HFFc6 (cell line): ENCODE data around the gene CPLX3. TPM values are rescaled to one million over a fixed set of nuclear protein-coding genes. Genes with fewer than 3 reads are reported as not detected.

Experiments
- DNase-seq: peaks from one replicate; pipeline ENCODE4 v3.0.0-alpha.2; 2018
- H3K27ac Mint-ChIP-seq: 2 replicates; pipeline ENCODE4 v1.8.0; 2020; ENCODE audit warnings: mild to moderate bottlenecking, mixed read lengths
- H3K27me3 Mint-ChIP-seq: 2 replicates; pipeline ENCODE4 v1.8.0; 2021; ENCODE audit warnings: mild to moderate bottlenecking, moderate library complexity, mixed read lengths; ENCODE audit not compliant: insufficient read depth
- H3K36me3 Mint-ChIP-seq: 2 replicates; pipeline ENCODE4 v1.8.0; 2021; ENCODE audit warnings: low read depth, mixed read lengths
- H3K4me1 Mint-ChIP-seq: 2 replicates; pipeline ENCODE4 v1.8.0; 2020; ENCODE audit warnings: low read depth, mixed read lengths
- H3K4me3 Mint-ChIP-seq: 2 replicates; pipeline ENCODE4 v1.8.0; 2020; ENCODE audit warnings: mild to moderate bottlenecking, moderate library complexity, mixed read lengths
- H3K9me3 Mint-ChIP-seq: 2 replicates; pipeline ENCODE4 v1.8.0; 2020; ENCODE audit warnings: mild to moderate bottlenecking, mixed read lengths
- total RNA-seq, 6 experiments: library from RNA; stranded (reverse); fragmentation: NEBNext Ultra II Directional; extraction: Animal tissue kit (Norgen Biotek cat#: 25700); gene quantifications; 2 replicates in 1 of 6; 3 replicates in 5 of 6; pipeline ENCODE4 v1.2.3, GENCODE V29; 2021
- TF ChIP-seq, protein P1 (sequence below): fragments of 200-600 bp; sonication (generic); IDR thresholded peaks from 2 replicates; pipeline ENCODE4 v1.5.0; 2021; ENCODE audit warnings: antibody characterized with exemption, mild to moderate bottlenecking

Gene CPLX3
- total RNA-seq, 6 experiments from 2014 or later, result 0.09 TPM; not detected in 5

DNA sequence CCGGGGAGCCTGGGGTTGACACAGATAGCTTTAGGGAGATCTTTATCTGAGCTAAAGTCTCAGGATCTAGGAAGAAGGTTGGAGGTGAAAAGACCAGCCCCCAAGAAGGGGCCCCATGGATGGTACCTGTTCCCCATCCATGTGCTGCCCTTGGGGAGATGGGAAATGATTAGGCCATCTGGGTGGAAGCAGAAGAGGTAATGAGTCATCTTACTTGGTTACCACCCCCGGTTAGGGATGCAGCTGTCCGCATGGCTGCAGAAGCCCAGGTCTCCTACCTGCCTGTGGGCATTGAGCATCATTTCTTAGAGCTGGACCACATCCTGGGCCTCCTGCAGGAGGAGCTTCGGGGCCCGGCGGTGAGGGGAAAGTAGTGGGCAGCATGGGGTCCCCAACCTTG is 3.1 kb upstream of the CPLX3 start:
- peaks cover 8% of the 10 kb centered on the region for H3K4me1 Mint-ChIP-seq

GRCh38 chr15:74824976-74825375 is 1.5 kb upstream of the CPLX3 start:
- H3K9me3 Mint-ChIP-seq, result no peaks in the 10 kb centered on the region
- no peaks in the 10 kb centered on the region for H3K36me3 Mint-ChIP-seq
- TF ChIP-seq, protein P1, sequence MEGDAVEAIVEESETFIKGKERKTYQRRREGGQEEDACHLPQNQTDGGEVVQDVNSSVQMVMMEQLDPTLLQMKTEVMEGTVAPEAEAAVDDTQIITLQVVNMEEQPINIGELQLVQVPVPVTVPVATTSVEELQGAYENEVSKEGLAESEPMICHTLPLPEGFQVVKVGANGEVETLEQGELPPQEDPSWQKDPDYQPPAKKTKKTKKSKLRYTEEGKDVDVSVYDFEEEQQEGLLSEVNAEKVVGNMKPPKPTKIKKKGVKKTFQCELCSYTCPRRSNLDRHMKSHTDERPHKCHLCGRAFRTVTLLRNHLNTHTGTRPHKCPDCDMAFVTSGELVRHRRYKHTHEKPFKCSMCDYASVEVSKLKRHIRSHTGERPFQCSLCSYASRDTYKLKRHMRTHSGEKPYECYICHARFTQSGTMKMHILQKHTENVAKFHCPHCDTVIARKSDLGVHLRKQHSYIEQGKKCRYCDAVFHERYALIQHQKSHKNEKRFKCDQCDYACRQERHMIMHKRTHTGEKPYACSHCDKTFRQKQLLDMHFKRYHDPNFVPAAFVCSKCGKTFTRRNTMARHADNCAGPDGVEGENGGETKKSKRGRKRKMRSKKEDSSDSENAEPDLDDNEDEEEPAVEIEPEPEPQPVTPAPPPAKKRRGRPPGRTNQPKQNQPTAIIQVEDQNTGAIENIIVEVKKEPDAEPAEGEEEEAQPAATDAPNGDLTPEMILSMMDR, result no peak
- H3K27me3 Mint-ChIP-seq, result peaks cover 34% of the 10 kb centered on the region
- peaks cover 10% of the 10 kb centered on the region for H3K4me1 Mint-ChIP-seq
- no peak overlapping the region for H3K27ac Mint-ChIP-seq
- DNase-seq, result no peak
- H3K4me3 Mint-ChIP-seq, result no peak overlapping the region

More for the DNA sequence above, 3.1 kb upstream of the CPLX3 start:
- Mint-ChIP-seq H3K9me3 (no peaks in the 10 kb centered on the region), H3K36me3 (no peaks in the 10 kb centered on the region), H3K4me3 (no peak overlapping the region), H3K27ac (no peak overlapping the region), H3K27me3 (peaks cover 33% of the 10 kb centered on the region)
- TF ChIP-seq, protein P1, result no peak
- no peak for DNase-seq

DNA sequence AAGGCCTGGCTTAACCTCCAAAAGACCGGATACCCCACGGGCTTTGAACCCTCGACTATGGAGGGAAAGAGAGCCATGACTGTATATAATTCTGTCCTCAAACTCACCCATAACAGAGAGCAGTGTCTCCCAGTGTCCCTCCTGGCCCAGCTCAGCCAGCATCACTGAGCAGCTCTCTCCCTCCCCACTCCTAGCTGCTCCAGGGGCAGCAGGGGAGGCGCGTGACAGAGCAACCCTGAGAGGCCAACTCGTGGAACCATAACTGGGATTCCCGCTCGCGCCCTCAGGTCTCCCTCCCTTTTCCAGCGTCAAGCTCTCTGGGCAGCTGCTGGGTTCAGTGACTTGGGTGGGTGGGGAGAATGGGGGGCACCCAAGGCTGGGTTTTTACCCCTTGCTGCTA is 561 bp upstream of the CPLX3 start:
- TF ChIP-seq, protein P1, result no peak
- H3K27me3 Mint-ChIP-seq, result peaks cover 35% of the 10 kb centered on the region
- DNase-seq, result no peak
- H3K36me3 Mint-ChIP-seq, result no peaks in the 10 kb centered on the region
- H3K9me3 Mint-ChIP-seq, result no peaks in the 10 kb centered on the region
- peaks cover 10% of the 10 kb centered on the region for H3K4me1 Mint-ChIP-seq
- H3K27ac Mint-ChIP-seq, result no peak overlapping the region
- no peak overlapping the region for H3K4me3 Mint-ChIP-seq

DNA sequence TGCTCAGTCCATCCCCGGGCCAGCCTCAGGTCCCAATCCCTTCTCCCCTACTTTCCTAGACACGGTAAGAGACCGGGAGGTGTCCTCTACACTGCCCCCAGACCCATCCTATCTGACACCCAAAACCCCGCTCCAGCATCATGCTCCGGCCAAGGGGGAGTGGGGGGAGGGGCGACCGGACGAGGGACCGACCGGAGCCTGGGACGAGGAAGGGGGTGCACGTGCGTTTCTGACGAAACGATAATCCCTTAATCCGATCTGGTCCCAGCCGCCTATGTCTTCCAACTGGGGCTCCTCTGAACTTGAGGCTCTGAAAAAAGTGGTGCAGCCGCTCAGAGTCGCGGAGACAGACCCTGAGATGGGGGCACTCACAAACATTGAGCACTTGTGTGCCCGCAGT is 494 bp downstream of the CPLX3 start:
- Mint-ChIP-seq H3K4me1 (peaks cover 10% of the 10 kb centered on the region), H3K27me3 (peaks cover 34% of the 10 kb centered on the region)
- no peak for DNase-seq

DNA sequence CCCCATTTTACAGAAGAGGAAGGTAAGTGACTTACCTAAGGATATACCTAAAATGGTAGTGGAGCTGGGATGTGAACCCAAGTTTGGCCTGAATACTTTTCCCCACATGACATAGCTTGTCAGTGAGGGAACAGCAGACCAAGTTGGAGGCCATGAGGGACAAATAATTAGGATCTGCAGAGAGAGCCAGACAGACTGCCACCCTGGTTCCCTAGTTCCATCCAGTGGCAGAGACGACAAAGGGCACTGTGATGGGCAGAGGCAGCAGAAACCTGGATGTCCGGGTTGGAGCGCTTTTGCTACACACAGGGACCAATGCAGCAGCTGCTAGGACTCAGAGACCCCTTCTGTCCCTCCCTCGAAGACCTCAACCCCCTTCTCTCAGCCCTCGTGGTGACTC is 1.2 kb downstream of the CPLX3 start:
- TF ChIP-seq, protein P1, result no peak
- Mint-ChIP-seq H3K4me3 (no peak overlapping the region), H3K27me3 (peaks cover 30% of the 10 kb centered on the region), H3K27ac (no peak overlapping the region), H3K9me3 (no peaks in the 10 kb centered on the region), H3K36me3 (no peaks in the 10 kb centered on the region), H3K4me1 (peaks cover 10% of the 10 kb centered on the region)
- no peak for DNase-seq

More for the DNA sequence above, 494 bp downstream of the CPLX3 start:
- Mint-ChIP-seq H3K9me3 (no peaks in the 10 kb centered on the region), H3K36me3 (no peaks in the 10 kb centered on the region), H3K4me3 (no peak overlapping the region), H3K27ac (no peak overlapping the region)
- TF ChIP-seq, protein P1, result no peak

- Mint-ChIP-seq H3K36me3 (no peaks in the 10 kb centered on the region), H3K4me1 (peaks cover 10% of the 10 kb centered on the region), H3K9me3 (no peaks in the 10 kb centered on the region), H3K27ac (no peak overlapping the region), H3K4me3 (no peak overlapping the region), H3K27me3 (peaks cover 31% of the 10 kb centered on the region)
- no peak for DNase-seq
- TF ChIP-seq, protein P1, result no peak
Observed at GRCh38 chr15:74828835-74829234, 2.4 kb downstream of the CPLX3 start.
